HepG2 (cell line): Measurements from ENCODE around the gene EIF4EBP3. TPM values are rescaled to one million over a fixed set of nuclear protein-coding genes. Genes with fewer than 3 reads are reported as not detected.
A peak's percentile ranks its signal among the peaks of the same experiment; 100 is the strongest.

Experiments used
- ATAC-seq: fragments of 200-7000 bp; cut with Tn5 transposase; 3 replicates; pipeline ENCODE4 v1.9.1; 2020; ENCODE audit warnings: mild to moderate bottlenecking, moderate library complexity
- BruUV-seq: library from RNA; stranded (reverse); fragments of 400-500 nt; replicated peaks from 2 replicates; lab custom pipeline; 2021; lab: Mats Ljungman, UMichigan
- CTCF ChIA-PET: fragments of 300-600 bp; formaldehyde crosslinking; extraction: SDS; loops from one replicate; lab custom pipeline; 2021; ENCODE audit warnings: low total read pairs, inconsistent platforms, low intra/inter-chr PET ratio; lab: Yijun Ruan, JAX
- POLR2A ChIA-PET: fragments of 350-600 bp; sonication (Branson Sonifier 250); formaldehyde crosslinking; loops from one replicate; lab custom pipeline; 2020; ENCODE audit warnings: antibody characterized with exemption, inconsistent platforms; lab: Yijun Ruan, JAX
- DNase-seq: peaks from one replicate; pipeline ENCODE4 v3.0.0-alpha.2; 2015; ENCODE audit warnings: low spot score
- FAIRE-seq: peaks from 3 replicates; lab custom pipeline; 2011; peaks lifted over from hg19 to GRCh38; lab: Jason Lieb, UNC
- H2AFZ ChIP-seq: one replicate; pipeline ENCODE4 v1.6.1; 2011; ENCODE audit warnings: low read length, inconsistent platforms
- H3K27ac ChIP-seq: fragments of 300-600 bp; 3 replicates; pipeline ENCODE4 v1.8.0; 2011; ENCODE audit warnings: mixed run types, mild to moderate bottlenecking, mixed read lengths, low read length, inconsistent platforms; ENCODE audit not compliant: insufficient read depth; ENCODE audit errors: extremely low read length
- H3K27me3 ChIP-seq, 2 experiments: fragments of 200-600 bp in 1 of 2; 2 replicates in 1 of 2; 3 replicates in 1 of 2; pipeline versions ENCODE4 v1.6.0 to v1.8.0; 2011; ENCODE audit warnings: low read length in 2 of 2, mild to moderate bottlenecking in 2 of 2, moderate library complexity in 2 of 2, inconsistent platforms in 1 of 2; ENCODE audit not compliant: insufficient read depth in 2 of 2, control insufficient read depth in 1 of 2
- H3K36me3 ChIP-seq, 2 experiments: fragments of 200-600 bp in 1 of 2; replicated peaks in 1 of 2; 2 replicates in 1 of 2; 3 replicates in 1 of 2; pipeline versions ENCODE4 v1.5.1 to v1.8.0; 2011; ENCODE audit warnings: low read length in 2 of 2, inconsistent platforms in 1 of 2; ENCODE audit not compliant: insufficient read depth in 2 of 2, control insufficient read depth in 1 of 2
- H3K4me1 ChIP-seq: 2 replicates; pipeline ENCODE4 v1.5.1; 2012; ENCODE audit warnings: low read length, inconsistent platforms; ENCODE audit not compliant: insufficient read depth
- H3K4me2 ChIP-seq: 2 replicates; pipeline ENCODE4 v1.6.0; 2011; ENCODE audit warnings: low read depth, low read length, inconsistent platforms
- H3K4me3 ChIP-seq, 3 experiments: fragments of 200-600 bp in 1 of 3; sonication (generic), shearing (Covaris generic) in 1 of 3; replicated peaks in 1 of 3; 2 replicates each; pipeline ENCODE4 v1.5.1; 2011 to 2016; ENCODE audit warnings: low read length in 3 of 3, inconsistent platforms in 2 of 3, low read depth in 2 of 3, mild to moderate bottlenecking in 2 of 3, control low read depth in 1 of 3, mixed read lengths in 1 of 3; ENCODE audit not compliant: insufficient read depth in 1 of 3
- H3K79me2 ChIP-seq: one replicate; pipeline ENCODE4 v1.6.1; 2011; ENCODE audit warnings: low read length, inconsistent platforms; ENCODE audit not compliant: insufficient read depth
- H3K9ac ChIP-seq: 2 replicates; pipeline ENCODE4 v1.6.0; 2011; ENCODE audit warnings: mild to moderate bottlenecking, low read depth, low read length, inconsistent platforms; ENCODE audit not compliant: insufficient read depth
- H3K9me3 ChIP-seq: 2 replicates; pipeline ENCODE4 v1.5.1; 2012; ENCODE audit warnings: mild to moderate bottlenecking, low read length
- H4K20me1 ChIP-seq: 2 replicates; pipeline ENCODE4 v1.6.0; 2011; ENCODE audit warnings: inconsistent platforms, mild to moderate bottlenecking, low read length, moderate library complexity; ENCODE audit not compliant: insufficient read depth
- AGO1 ChIP-seq: fragments of 200-400 bp; formaldehyde crosslinking; IDR thresholded peaks from 2 replicates; pipeline ENCODE4 v1.6.1; 2017; ENCODE audit warnings: mild to moderate bottlenecking, low read depth, low read length, moderate library complexity; ENCODE audit not compliant: poor library complexity, severe bottlenecking
- CBX2 ChIP-seq, 2 experiments: fragments of 200-600 bp in 1 of 2; sonication (generic); formaldehyde crosslinking in 1 of 2; IDR thresholded peaks; 2 replicates each; pipeline versions ENCODE4 v1.7.0 to v1.8.1; 2018 to 2022; ENCODE audit warnings: low read depth in 2 of 2, low read length in 1 of 2, mild to moderate bottlenecking in 1 of 2, missing genetic modification reagents in 1 of 2
- PAF1 ChIP-seq: IDR thresholded peaks from 2 replicates; pipeline ENCODE4 v1.6.1; 2016; ENCODE audit warnings: missing genetic modification reagents, missing compliant biosample characterization
- POLR2A ChIP-seq, 2 experiments: IDR thresholded peaks; 2 replicates each; pipeline ENCODE4 v1.6.1; 2011; ENCODE audit warnings: low read depth in 2 of 2, low read length in 2 of 2, mild to moderate bottlenecking in 1 of 2, moderate library complexity in 1 of 2; ENCODE audit not compliant: insufficient read depth in 1 of 2
- POLR2G ChIP-seq: fragments of 200-400 bp; formaldehyde crosslinking; IDR thresholded peaks from 2 replicates; pipeline ENCODE4 v1.6.1; 2018; ENCODE audit warnings: mild to moderate bottlenecking, low read depth, low read length, moderate library complexity
- RBFOX2 ChIP-seq: fragments of 200-400 bp; formaldehyde crosslinking; IDR thresholded peaks from 2 replicates; pipeline ENCODE4 v1.6.1; 2017; ENCODE audit warnings: low read depth, mild to moderate bottlenecking, low read length
- RBM22 ChIP-seq: fragments of 200-400 bp; formaldehyde crosslinking; optimal IDR thresholded peaks from 2 replicates; pipeline ENCODE3; 2017; ENCODE audit warnings: mild to moderate bottlenecking, low read length, moderate library complexity
- SIX1 ChIP-seq: sonication (generic); formaldehyde crosslinking; IDR thresholded peaks from 2 replicates; pipeline ENCODE4 v1.4.0; 2020; ENCODE audit warnings: missing genetic modification reagents, borderline replicate concordance
- ZFY ChIP-seq: sonication (generic); formaldehyde crosslinking; IDR thresholded peaks from 2 replicates; pipeline ENCODE4 v1.4.0; 2020; ENCODE audit warnings: missing genetic modification reagents
- WGBS: methylation state at CpG from one replicate; pipeline ENCODE4 v1.1.6; 2017; ENCODE audit warnings: low lambda C conversion rate; 5-methylcytosine and 5-hydroxymethylcytosine counted together
- in situ Hi-C: cut with HindIII; loops from 2 replicates; pipeline ENCODE4 v1.10.0; 2017; ENCODE audit warnings: low pct_unique_long_range_greater_than_20kb; ENCODE audit not compliant: extremely low pct_ligation_motif_present
- intact Hi-C: fragments of 100-400 bp; cut with micrococcal nuclease; formaldehyde crosslinking; loops from one replicate; pipeline ENCODE4 v1.10.0; 2022; ENCODE audit not compliant: unreplicated experiment
- polyA plus RNA-seq, 8 experiments: library from polyadenylated mRNA; depleted of rRNA in 3 of 8; stranded (reverse) in 7 of 8; unstranded in 1 of 8; fragments of >200 nt; fragmentation: Illumina TruSeq in 4 of 8; extraction: Trizol in 4 of 8; gene quantifications; 2 replicates each; pipeline versions ENCODE4 v1.2.1 to v1.2.3, GENCODE V29; 2011 to 2016; ENCODE audit warnings: low read depth in 4 of 8, missing spikeins in 1 of 8, mixed read lengths in 1 of 8; ENCODE audit not compliant: insufficient read depth in 1 of 8
- total RNA-seq, 5 experiments: library from RNA; depleted of rRNA; stranded (reverse); fragments of >200 nt; fragmentation: Illumina TruSeq; extraction: Trizol; gene quantifications; 2 replicates each; pipeline ENCODE4 v1.2.3, GENCODE V29; 2016; ENCODE audit warnings: low read depth in 1 of 5

The EIF4EBP3 gene
- total and polyA plus RNA-seq, 2 of the 13 experiments (the other 11 are each of a cell fraction or from before 2014, with no cell fraction given): 0.61 to 1.7 TPM

GRCh38 chr5:140549237-140550144 is 2.0 kb downstream of the EIF4EBP3 start:
- FAIRE-seq: no peak
- intact Hi-C loops: loop anchor here (5.0 kb wide), 1 partner anchor 178 kb away; no protein-coding TSS in a partner anchor

GRCh38 chr5:140550147-140551079 is 3.0 kb downstream of the EIF4EBP3 start:
- in situ Hi-C loops: no loop called here

More at GRCh38 chr5:140549237-140550144, 2.0 kb downstream of the EIF4EBP3 start:
- no peak for DNase-seq
- H3K4me2 ChIP-seq: no peak overlapping the region
- in situ Hi-C loops: no loop called here
- H2AFZ ChIP-seq: no peak overlapping the region
- H3K79me2 ChIP-seq: peaks cover 14% of the 10 kb centered on the region
- H3K9ac ChIP-seq: no peak overlapping the region
- ChIA-PET POLR2A (interaction anchor here (1.6 to 4.5 kb wide), 2 partner anchors 9 to 170 kb away, joined by 6 to 70 read pairs; partner anchors contain the start of gene SRA1), CTCF (no interaction called here)
- H3K9me3 ChIP-seq: no peaks in the 10 kb centered on the region
- 100% methylated on average over 2 of the region's 3 CpGs for WGBS
- no peak overlapping the region for H3K27ac ChIP-seq
- no peaks in the 10 kb centered on the region for H3K27me3 ChIP-seq
- no peak for ATAC-seq
- TF ChIP-seq RBM22: peak; percentile 70
- no peak for TF ChIP-seq SIX1
- 0 out of 2 replicates have a peak, but pooled peaks have one; percentile 16 for TF ChIP-seq ZFY (CRISPR knock-in tag)
- no peak for TF ChIP-seq AGO1
- TF ChIP-seq POLR2G: peak; percentile 16; the same call in 1 of the 2 replicates
- TF ChIP-seq, all 625 proteins: peak for 3
- Histone ChIP-seq H3K4me3 (no peak overlapping the region), H4K20me1 (no peaks in the 10 kb centered on the region; the same call in none of the 2 replicates), H3K4me1 (peaks cover 35% of the 10 kb centered on the region), H3K36me3 (peaks cover 12 to 46% of the 10 kb centered on the region in 2 experiments)
- no TSS peak for BruUV-seq

More at GRCh38 chr5:140550147-140551079, 3.0 kb downstream of the EIF4EBP3 start:
- FAIRE-seq (no peak), DNase-seq (no peak), ATAC-seq (no peak)
- no peaks in the 10 kb centered on the region for H3K9me3 ChIP-seq
- no peak overlapping the region for H2AFZ ChIP-seq
- ChIA-PET POLR2A (interaction anchor here (1.6 kb wide), 1 partner anchor 169 kb away, joined by 6 read pairs; no protein-coding TSS in a partner anchor), CTCF (no interaction called here)
- no TSS peak for BruUV-seq
- no peak overlapping the region for H3K4me3 ChIP-seq
- H3K27me3 ChIP-seq: no peaks in the 10 kb centered on the region
- WGBS: 97% methylated on average over 11 of the region's 11 CpGs
- H3K9ac ChIP-seq: no peak overlapping the region
- peaks cover 12 to 46% of the 10 kb centered on the region in 2 experiments for H3K36me3 ChIP-seq
- H3K79me2 ChIP-seq: peaks cover 20% of the 10 kb centered on the region
- no peaks in the 10 kb centered on the region; the same call in none of the 2 replicates for H4K20me1 ChIP-seq
- no peak overlapping the region for H3K4me2 ChIP-seq
- intact Hi-C loops: no loop called here
- TF ChIP-seq CBX2 (IDR thresholded peaks at IDR 0.05; ENCODE audit: low read depth, low read length) (no peak), CBX2 (CRISPR knock-in tag; IDR thresholded peaks at IDR 0.05; ENCODE audit: low read depth) (no peak), PAF1 (CRISPR knock-in tag) (0 out of 2 replicates have a peak, but pooled peaks have one; percentile 47), POLR2A (IDR thresholded peaks at IDR 0.05; ENCODE audit: insufficient read depth in 1 of 2, low read depth in 2 of 2, low read length in 2 of 2) (peak; percentile 22 to 30; a peak in 1 of 4 replicates), POLR2G (0 out of 2 replicates have a peak, but pooled peaks have one; percentile 21), RBFOX2 (peak; percentile 2; the same call in 1 of the 2 replicates)
- H3K27ac ChIP-seq: no peak overlapping the region
- peaks cover 44% of the 10 kb centered on the region for H3K4me1 ChIP-seq
